Measurements from ENCODE around the gene IGSF23.
"Not testable (repeated sequence)": the region's sequence is repeated elsewhere in the genome, so short reads cannot be mapped to it uniquely, and the experiment has no call there.

Gene IGSF23

GRCh38 chr19:44587963-44588770 lies 25.2 kb upstream of the IGSF23 start:
- POLR2A ChIA-PET: no interaction called here
- CTCF ChIA-PET: interaction anchor here (0.8 to 1.3 kb wide), 3 partner anchors 16 to 24 kb away, joined by 3 to 4 read pairs (median 4); no protein-coding TSS in a partner anchor
- TF ChIP-seq, protein P1, sequence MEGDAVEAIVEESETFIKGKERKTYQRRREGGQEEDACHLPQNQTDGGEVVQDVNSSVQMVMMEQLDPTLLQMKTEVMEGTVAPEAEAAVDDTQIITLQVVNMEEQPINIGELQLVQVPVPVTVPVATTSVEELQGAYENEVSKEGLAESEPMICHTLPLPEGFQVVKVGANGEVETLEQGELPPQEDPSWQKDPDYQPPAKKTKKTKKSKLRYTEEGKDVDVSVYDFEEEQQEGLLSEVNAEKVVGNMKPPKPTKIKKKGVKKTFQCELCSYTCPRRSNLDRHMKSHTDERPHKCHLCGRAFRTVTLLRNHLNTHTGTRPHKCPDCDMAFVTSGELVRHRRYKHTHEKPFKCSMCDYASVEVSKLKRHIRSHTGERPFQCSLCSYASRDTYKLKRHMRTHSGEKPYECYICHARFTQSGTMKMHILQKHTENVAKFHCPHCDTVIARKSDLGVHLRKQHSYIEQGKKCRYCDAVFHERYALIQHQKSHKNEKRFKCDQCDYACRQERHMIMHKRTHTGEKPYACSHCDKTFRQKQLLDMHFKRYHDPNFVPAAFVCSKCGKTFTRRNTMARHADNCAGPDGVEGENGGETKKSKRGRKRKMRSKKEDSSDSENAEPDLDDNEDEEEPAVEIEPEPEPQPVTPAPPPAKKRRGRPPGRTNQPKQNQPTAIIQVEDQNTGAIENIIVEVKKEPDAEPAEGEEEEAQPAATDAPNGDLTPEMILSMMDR (IDR thresholded peaks at IDR 0.05; ENCODE audit: control extremely low read depth, extremely low read depth, low read depth, missing control alignments): no peak
- no peak for DNase-seq (ENCODE audit: extremely low spot score)

DNA sequence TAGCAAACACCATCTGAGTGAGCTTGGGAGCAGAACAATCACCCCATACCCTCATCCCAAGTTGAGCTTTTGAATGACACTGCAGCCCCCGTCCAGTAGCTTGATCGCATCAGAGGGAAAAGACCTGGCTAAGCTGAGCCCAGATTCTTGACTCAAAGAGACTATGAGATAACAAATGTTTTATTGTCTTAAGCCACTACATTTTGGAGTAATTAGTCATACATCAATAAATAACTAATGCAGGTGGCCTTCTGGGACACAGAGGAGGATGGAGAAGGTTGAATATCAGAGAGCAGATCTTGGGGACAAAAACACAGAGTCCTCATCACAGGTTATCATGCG lies 24.6 kb upstream of the IGSF23 start:
- ChIA-PET POLR2A (no interaction called here), CTCF (interaction anchor here (0.9 to 1.3 kb wide), 3 partner anchors 18 to 23 kb away, joined by 3 to 4 read pairs (median 4); no protein-coding TSS in a partner anchor)
- TF ChIP-seq, protein P1 (IDR thresholded peaks at IDR 0.05; ENCODE audit: control extremely low read depth, extremely low read depth, low read depth, missing control alignments): no peak
- DNase-seq (ENCODE audit: extremely low spot score): no peak

- DNase-seq (ENCODE audit: extremely low spot score): no peak
- POLR2A ChIA-PET: no interaction called here
- CTCF ChIA-PET: interaction anchor here (0.8 to 1.2 kb wide), 3 partner anchors 20 to 66 kb away, joined by 4 read pairs; no protein-coding TSS in a partner anchor
- TF ChIP-seq, protein P1 (IDR thresholded peaks at IDR 0.05; ENCODE audit: control extremely low read depth, extremely low read depth, low read depth, missing control alignments): no peak
Observed at GRCh38 chr19:44590245-44591059, 22.9 kb upstream of the IGSF23 start.

- POLR2A ChIA-PET; DNase-seq (ENCODE audit: extremely low spot score): not testable (repeated sequence)
- CTCF ChIA-PET: interaction anchor here (1.0 to 1.1 kb wide), 2 partner anchors 13 to 21 kb away, joined by 4 read pairs; no protein-coding TSS in a partner anchor
Observed at GRCh38 chr19:44591340-44591993, 21.9 kb upstream of the IGSF23 start.

DNA sequence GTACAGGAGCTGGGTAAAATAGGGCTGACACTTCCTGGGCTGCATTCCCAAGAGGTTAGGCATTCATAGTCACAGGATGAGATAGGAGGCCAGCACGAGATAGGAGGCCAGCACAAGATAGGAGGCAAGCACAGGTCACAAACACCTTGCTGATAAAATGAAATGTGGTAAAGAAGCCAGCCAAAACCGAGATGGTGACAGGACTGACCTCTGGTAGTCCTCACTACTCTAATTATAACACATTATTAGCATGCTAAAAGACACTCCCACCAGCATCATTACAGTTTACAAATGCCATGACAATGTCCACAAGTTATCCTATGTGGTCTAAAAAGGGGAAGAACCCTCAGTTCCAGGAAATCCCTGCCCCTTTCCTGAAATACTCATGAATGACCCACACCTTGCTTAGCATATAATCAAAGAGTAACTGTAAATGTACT lies 20.9 kb upstream of the IGSF23 start:
- ChIA-PET CTCF (interaction anchor here (1.1 kb wide), 1 partner anchor 12 kb away, joined by 4 read pairs; no protein-coding TSS in a partner anchor), POLR2A (no interaction called here)
- no peak for DNase-seq (ENCODE audit: extremely low spot score)
- TF ChIP-seq, protein P1 (IDR thresholded peaks at IDR 0.05; ENCODE audit: control extremely low read depth, extremely low read depth, low read depth, missing control alignments): no peak

- no peak for DNase-seq (ENCODE audit: extremely low spot score)
- POLR2A ChIA-PET: interaction anchor here (0.5 kb wide), 1 partner anchor 297 kb away, joined by 4 read pairs; no protein-coding TSS in a partner anchor
- TF ChIP-seq, protein P1 (IDR thresholded peaks at IDR 0.05; ENCODE audit: control extremely low read depth, extremely low read depth, low read depth, missing control alignments): no peak
- CTCF ChIA-PET: no interaction called here
Observed at GRCh38 chr19:44593294-44593693, 20.1 kb upstream of the IGSF23 start.

DNA sequence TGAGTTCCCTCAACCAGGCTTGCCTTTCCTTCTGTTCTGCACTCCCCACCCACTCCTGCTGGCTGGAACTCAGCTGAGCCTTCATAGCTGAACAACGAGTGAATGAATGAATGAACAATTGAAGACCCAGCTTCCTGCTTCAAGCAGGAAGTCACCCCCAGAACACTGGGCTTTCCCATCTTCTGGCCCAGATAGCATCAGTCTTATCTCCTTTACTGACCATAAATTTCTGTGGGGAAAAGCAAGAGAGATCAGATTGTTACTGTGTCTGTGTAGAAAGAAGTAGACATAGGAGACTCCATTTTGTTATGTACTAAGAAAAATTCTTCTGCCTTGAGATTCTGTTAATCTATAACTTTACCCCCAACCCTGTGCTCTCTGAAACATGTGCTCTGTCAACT lies 19.5 kb upstream of the IGSF23 start:
- CTCF ChIA-PET; DNase-seq (ENCODE audit: extremely low spot score); POLR2A ChIA-PET: not testable (repeated sequence)

Data from GM10248 (cell line).